Glomerular visceral epithelial cell (primary cell): ENCODE measurements around the gene MLLT10.

Experiments used
- DNase-seq: peaks from one replicate; pipeline ENCODE4 v3.0.0-alpha.2; 2016; ENCODE audit errors: extremely low spot score

MLLT10 gene

GRCh38 chr10:21740989-21741388 is 207.0 kb downstream of the MLLT10 start:
- DNase-seq: no peak

GRCh38 chr10:21742740-21743412 is 208.8 kb downstream of the MLLT10 start:
- DNase-seq: no peak

- no peak for DNase-seq
Measured at GRCh38 chr10:21744223-21744622, 210.2 kb downstream of the MLLT10 start.

GRCh38 chr10:21746118-21746517 is 212.1 kb downstream of the MLLT10 start:
- DNase-seq: no peak

GRCh38 chr10:21747809-21748208 is 213.8 kb downstream of the MLLT10 start:
- no peak for DNase-seq

- no peak for DNase-seq
Measured at GRCh38 chr10:21749788-21750187, 215.8 kb downstream of the MLLT10 start.

GRCh38 chr10:21750424-21750823 is 216.4 kb downstream of the MLLT10 start:
- no peak for DNase-seq

GRCh38 chr10:21751341-21752310 is 217.6 kb downstream of the MLLT10 start:
- DNase-seq: no peak

GRCh38 chr10:21753497-21754270 is 219.7 kb downstream of the MLLT10 start:
- no peak for DNase-seq

GRCh38 chr10:21754410-21755011 is 220.5 kb downstream of the MLLT10 start:
- DNase-seq: peak; percentile 12

GRCh38 chr10:21756707-21757106 is 222.7 kb downstream of the MLLT10 start:
- no peak for DNase-seq

- DNase-seq: no peak
Measured at GRCh38 chr10:21757185-21757901, 223.3 kb downstream of the MLLT10 start.

GRCh38 chr10:21758239-21758638 is 224.2 kb downstream of the MLLT10 start:
- no peak for DNase-seq

GRCh38 chr10:21758696-21759095 is 224.7 kb downstream of the MLLT10 start:
- DNase-seq: no peak

- no peak for DNase-seq
Measured at GRCh38 chr10:21759232-21759631, 225.2 kb downstream of the MLLT10 start.

GRCh38 chr10:21760332-21760731 is 226.3 kb downstream of the MLLT10 start:
- no peak for DNase-seq

GRCh38 chr10:21764466-21765189 is 230.6 kb downstream of the MLLT10 start:
- no peak for DNase-seq

GRCh38 chr10:21769041-21769440 is 235.0 kb downstream of the MLLT10 start:
- DNase-seq: no peak

GRCh38 chr10:21771219-21771618 is 237.2 kb downstream of the MLLT10 start:
- no peak for DNase-seq

GRCh38 chr10:21776883-21777282 is 242.9 kb downstream of the MLLT10 start:
- no peak for DNase-seq
